Fibroblast of lung (primary cell): ENCODE measurements around the gene TPP2.

Experiments used
- CTCF ChIP-seq, 2 donors: IDR thresholded peaks in 1 of 2; conservative IDR thresholded peaks in 1 of 2; 1 replicate in 1 of 2; 2 replicates in 1 of 2; pipeline ENCODE4 v1.5.1; 2011 to 2012; ENCODE audit warnings: low read length in 2 of 2, control low read depth in 1 of 2, inconsistent platforms in 1 of 2, low read depth in 1 of 2, mild to moderate bottlenecking in 1 of 2
- EZH2 ChIP-seq: IDR thresholded peaks from 2 replicates; pipeline ENCODE4 v1.5.1; 2012; ENCODE audit warnings: low read length, control low read depth, mild to moderate bottlenecking; ENCODE audit errors: missing control alignments

GRCh38 chr13:102702965-102703725 is 106.4 kb downstream of the TPP2 start:
- no peak for TF ChIP-seq CTCF (conservative IDR thresholded peaks at IDR 0.05 in 1 of 2, IDR thresholded peaks at IDR 0.05 in 1 of 2; ENCODE audit: low read depth in 1 of 2, low read length in 2 of 2)
- TF ChIP-seq EZH2, result no peak
